Ovary (tissue), 3 donors: ENCODE results near the gene IRF4.

ENCODE experiments used
- CTCF ChIP-seq, 3 donors: fragments of 450-650 bp in 2 of 3; fragments of 200-600 bp in 1 of 3; IDR thresholded peaks; one replicate each; pipeline versions ENCODE4 v1.5.1 to v1.8.0; 2016 to 2022; ENCODE audit warnings: antibody characterized with exemption in 3 of 3, mild to moderate bottlenecking in 1 of 3
- EP300 ChIP-seq: sonication (generic); formaldehyde crosslinking; IDR thresholded peaks from one replicate; pipeline ENCODE4 v1.6.1; 2017; ENCODE audit warnings: antibody characterized with exemption
- POLR2A ChIP-seq: fragments of 450-650 bp; IDR thresholded peaks from one replicate; pipeline ENCODE4 v1.6.1; 2017; ENCODE audit warnings: antibody characterized with exemption, mild to moderate bottlenecking, moderate library complexity
- donor health status: DM: no; HTN: no; CAD: no.

GRCh38 chr6:366389-367297 lies 24.9 kb upstream of the IRF4 start:
- no peak for TF ChIP-seq CTCF (IDR thresholded peaks at IDR 0.05)
- TF ChIP-seq POLR2A = no peak
- no peak for TF ChIP-seq EP300
